Glomerular visceral epithelial cell (primary cell): Measurements from ENCODE around the gene MYO5B.

Experiments used
- DNase-seq: peaks from one replicate; pipeline ENCODE4 v3.0.0-alpha.2; 2016; ENCODE audit errors: extremely low spot score

The MYO5B gene

GRCh38 chr18:50151926-50152325, 43.0 kb downstream of the MYO5B start:
- DNase-seq, result no peak

- DNase-seq, result no peak
Observed at GRCh38 chr18:50144540-50144939, 50.4 kb downstream of the MYO5B start.

- no peak for DNase-seq
Observed at GRCh38 chr18:50143886-50144285, 51.1 kb downstream of the MYO5B start.

- DNase-seq, result no peak
Observed at GRCh38 chr18:50143294-50143693, 51.7 kb downstream of the MYO5B start.

- no peak for DNase-seq
Observed at GRCh38 chr18:50142441-50143120, 52.4 kb downstream of the MYO5B start.

- DNase-seq, result no peak
Observed at GRCh38 chr18:50138181-50139064, 56.5 kb downstream of the MYO5B start.

- DNase-seq, result no peak
Observed at GRCh38 chr18:50135903-50136302, 59.0 kb downstream of the MYO5B start.

- DNase-seq, result no peak
Observed at GRCh38 chr18:50133526-50133925, 61.4 kb downstream of the MYO5B start.

- DNase-seq, result no peak
Observed at GRCh38 chr18:50131591-50131990, 63.4 kb downstream of the MYO5B start.

- no peak for DNase-seq
Observed at GRCh38 chr18:50128506-50129271, 66.3 kb downstream of the MYO5B start.

- DNase-seq, result no peak
Observed at GRCh38 chr18:50127516-50128210, 67.3 kb downstream of the MYO5B start.

- no peak for DNase-seq
Observed at GRCh38 chr18:50126471-50126870, 68.5 kb downstream of the MYO5B start.

GRCh38 chr18:50125456-50125855, 69.5 kb downstream of the MYO5B start:
- no peak for DNase-seq

GRCh38 chr18:50119296-50119695, 75.7 kb downstream of the MYO5B start:
- DNase-seq, result no peak

- DNase-seq, result no peak
Observed at GRCh38 chr18:50117863-50118262, 77.1 kb downstream of the MYO5B start.

GRCh38 chr18:50115095-50115494, 79.9 kb downstream of the MYO5B start:
- no peak for DNase-seq

GRCh38 chr18:50114448-50114847, 80.5 kb downstream of the MYO5B start:
- DNase-seq, result no peak

GRCh38 chr18:50113726-50114125, 81.2 kb downstream of the MYO5B start:
- no peak for DNase-seq

- no peak for DNase-seq
Observed at GRCh38 chr18:50111398-50111797, 83.5 kb downstream of the MYO5B start.

GRCh38 chr18:50107468-50107977, 87.4 kb downstream of the MYO5B start:
- no peak for DNase-seq

- DNase-seq, result no peak
Observed at GRCh38 chr18:50105027-50105426, 89.9 kb downstream of the MYO5B start.

- no peak for DNase-seq
Observed at GRCh38 chr18:50104421-50104820, 90.5 kb downstream of the MYO5B start.
